Astrocyte (in vitro differentiated cells and primary cell): ENCODE measurements around the gene ZSCAN10.
"Not testable (repeated sequence)": the region's sequence is repeated elsewhere in the genome, so short reads cannot be mapped to it uniquely, and the experiment has no call there.

Experiments used
- CTCF ChIP-seq: IDR thresholded peaks from 2 replicates; pipeline ENCODE4 v1.5.1; 2011; ENCODE audit warnings: low read depth, mild to moderate bottlenecking, inconsistent platforms, low read length, moderate library complexity; ENCODE audit not compliant: insufficient read depth
- EZH2 ChIP-seq: IDR thresholded peaks from 2 replicates; pipeline ENCODE4 v1.6.1; 2012; ENCODE audit warnings: mild to moderate bottlenecking, low read length, inconsistent platforms; ENCODE audit not compliant: insufficient read depth

DNA sequence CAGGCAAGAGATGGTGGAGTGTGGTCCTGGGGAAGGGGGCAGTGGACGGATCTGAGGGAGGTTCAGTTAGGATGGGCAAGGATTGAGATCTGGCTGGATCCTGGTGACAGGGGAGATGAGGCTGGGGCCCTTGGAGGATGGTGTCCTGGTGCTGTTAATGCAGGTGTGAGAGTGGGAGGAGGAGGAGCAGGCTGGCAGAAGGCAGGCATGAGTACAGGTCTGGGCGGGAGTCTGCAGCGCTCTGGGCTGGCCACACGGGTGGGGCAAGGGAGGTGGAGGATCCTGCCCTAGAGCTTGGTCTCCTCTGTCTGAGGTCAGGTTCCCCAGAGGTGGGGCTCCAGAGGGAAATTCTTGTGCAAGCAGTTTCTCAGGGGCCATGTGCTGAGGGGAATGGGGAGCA is 26.9 kb downstream of the ZSCAN10 start:
- not testable (repeated sequence) for TF ChIP-seq CTCF, EZH2
